CD4-positive, alpha-beta T cell treated with Interleukin-15 for 1 hour (primary cell): Measurements from ENCODE around the gene ABL2.
A peak's percentile ranks its signal among the peaks of the same experiment; 100 is the strongest.
"Not testable (repeated sequence)": the region's sequence is repeated elsewhere in the genome, so short reads cannot be mapped to it uniquely, and the experiment has no call there.

Source experiments
- DNase-seq: peaks from one replicate; pipeline ENCODE4 v3.0.0-alpha.2; 2020

The ABL2 gene

DNA sequence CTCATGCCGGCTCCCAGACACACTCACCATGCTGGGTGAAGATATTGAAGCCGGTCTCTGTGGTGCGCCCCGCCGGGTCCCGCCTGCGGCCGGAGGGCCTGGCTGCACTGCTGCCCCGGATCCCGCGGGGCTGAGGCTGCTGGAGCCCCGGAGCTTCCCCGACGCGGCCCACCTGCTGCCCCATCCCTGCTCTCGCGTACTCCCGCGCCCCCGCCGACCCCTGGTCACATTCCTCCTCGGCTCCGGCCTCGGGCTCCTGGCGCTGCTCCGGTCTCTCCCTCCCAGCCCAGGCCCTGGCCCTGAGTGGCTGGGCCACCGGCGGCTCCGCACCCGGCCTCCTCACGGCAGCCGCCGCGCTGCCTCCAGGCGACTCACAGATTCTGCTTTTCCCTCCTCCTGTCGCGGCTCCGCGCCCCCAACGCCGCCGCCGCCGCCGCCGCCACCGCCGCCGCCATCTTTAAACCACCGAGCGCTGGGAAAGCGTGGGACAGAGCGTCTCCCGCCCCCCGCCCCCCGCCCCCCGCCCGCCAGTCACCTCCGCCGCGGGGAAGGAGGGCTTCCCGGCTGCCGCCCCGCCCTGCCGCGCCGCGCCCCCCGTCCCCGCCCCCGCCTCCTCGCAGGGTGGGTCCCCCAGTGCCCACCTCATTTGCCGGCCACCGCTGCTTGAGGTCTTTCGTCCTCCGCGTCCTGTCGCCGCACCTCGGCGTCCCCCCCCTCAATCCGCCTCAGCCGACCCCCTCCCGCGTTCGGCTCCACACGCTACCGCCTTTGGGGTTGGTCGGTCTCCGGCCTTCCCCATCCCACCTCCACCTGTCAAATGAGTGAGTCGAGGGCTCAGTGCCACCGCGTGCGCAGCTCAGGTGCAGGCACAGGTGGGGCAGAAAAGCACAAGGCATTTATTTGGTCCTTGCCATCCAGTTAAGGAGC lies at the start of gene ABL2:
TSS of gene ABL2 (minus strand) at position 464 of the 927 bp plus-strand sequence. CDS start at position 184, 280 bp downstream.
- DNase-seq = peak; percentile 57

DNA sequence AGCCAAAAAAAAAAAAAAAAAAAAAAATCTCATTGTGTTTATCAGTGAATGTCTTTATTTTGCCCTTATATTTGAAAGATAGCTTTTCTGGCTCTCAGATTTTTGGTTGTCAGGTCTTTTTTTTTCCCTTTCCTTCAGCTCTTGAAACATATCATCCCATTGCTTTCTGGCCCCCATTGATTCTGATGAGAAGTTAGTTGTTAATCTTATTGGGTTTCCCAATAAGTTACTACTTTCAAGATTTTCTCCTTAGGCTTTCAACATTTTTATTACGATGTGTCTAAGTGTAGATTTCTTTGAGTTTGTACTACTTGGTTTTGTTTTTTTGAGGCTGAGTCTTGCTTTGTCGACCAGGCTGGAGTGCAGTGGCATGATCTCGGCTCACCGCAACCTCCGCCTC lies 49.4 kb upstream of the ABL2 start:
- no peak for DNase-seq

DNA sequence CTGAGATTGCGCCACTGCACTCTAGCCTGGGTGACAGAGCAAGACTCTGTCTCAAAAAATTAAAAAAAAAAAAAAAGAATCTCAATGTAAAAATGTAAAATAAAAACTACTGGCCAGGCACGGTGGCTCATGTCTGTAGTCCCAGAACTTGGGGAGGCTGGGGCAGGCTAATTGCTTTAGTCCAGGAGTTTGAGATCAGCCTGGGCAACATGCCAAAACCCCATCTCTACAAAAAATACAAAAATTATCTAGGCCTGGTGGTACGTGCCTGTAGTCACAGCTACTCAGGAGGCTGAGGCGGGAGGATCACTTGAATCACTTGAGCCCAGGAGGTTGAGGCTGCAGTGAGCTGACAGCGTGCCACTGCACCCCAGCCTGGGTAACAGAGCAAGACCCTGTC lies 44.9 kb upstream of the ABL2 start:
- not testable (repeated sequence) for DNase-seq

DNA sequence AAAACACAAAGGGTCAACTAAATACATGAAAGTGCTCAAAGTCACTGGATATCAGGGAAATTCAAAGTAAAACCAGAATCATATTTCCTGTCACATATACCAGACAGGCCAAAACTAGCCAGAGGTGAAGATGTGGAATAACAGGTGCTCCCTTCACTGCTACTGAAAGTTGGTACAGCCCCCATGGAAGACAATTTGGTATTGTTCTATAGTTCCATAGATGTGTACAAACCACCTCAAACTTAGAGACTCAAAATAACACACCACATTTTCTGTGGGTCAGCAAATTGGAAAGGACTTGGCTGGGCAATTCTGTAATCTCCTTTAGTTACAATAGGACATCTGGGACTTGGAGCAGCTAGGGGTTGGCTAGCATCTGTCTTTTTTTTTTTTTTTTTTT lies 39.6 kb upstream of the ABL2 start:
- DNase-seq = no peak

DNA sequence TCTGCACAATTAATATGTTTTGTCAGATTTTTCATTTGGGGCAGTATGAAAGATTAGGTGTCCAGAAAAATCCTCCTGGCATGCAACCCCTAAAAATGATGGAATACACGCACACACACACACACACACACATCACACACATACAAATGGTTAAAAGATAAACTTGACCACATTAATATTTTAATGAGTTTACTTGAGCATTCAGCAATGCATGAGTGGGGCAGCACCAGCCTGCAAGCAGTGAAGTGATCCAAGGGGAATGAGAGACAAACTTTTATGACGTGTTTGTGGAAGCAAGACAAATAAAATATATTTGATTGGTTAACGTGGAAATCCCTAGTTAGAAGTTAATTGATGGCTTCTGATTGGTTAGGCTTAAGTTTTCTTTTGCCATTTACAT lies 35.0 kb upstream of the ABL2 start:
- DNase-seq = no peak

DNA sequence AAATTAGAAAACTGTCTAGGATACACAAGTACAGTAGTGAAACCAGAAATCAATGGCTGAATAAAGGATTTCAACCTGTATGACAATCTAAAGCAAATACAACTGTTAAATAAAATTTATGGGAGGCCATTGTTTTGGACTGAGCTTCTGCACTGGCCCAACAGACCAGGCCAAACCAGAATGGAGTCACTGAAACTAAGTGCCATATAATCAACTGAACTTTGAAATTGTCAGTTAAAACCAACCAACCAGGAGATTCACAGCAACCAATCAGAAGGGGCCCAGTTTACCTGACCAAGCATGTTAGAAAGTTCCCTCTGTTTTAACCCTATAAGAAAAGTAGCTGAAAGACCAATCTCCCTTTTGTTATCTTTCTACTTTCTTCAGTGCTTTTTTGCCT lies 33.6 kb upstream of the ABL2 start:
- DNase-seq = no peak

DNA sequence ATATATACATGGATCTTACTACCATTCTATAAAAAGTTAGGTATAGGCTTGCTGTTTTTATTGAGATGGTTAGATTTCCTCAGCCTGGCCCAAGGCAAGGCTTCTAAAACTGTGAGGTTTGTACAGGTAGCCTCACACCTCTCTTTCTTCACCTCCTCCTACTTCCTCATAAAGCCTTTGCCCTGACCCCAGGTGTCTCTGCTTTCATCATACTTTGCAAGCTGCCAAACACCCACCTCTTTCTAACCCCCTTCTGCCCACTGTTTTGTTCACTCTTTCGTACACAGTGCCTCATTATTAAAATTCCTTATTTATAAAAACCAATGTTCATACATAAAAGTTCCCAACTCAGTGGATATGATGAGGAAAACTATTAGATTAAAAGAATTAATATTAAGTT lies 32.7 kb upstream of the ABL2 start:
- no peak for DNase-seq

DNA sequence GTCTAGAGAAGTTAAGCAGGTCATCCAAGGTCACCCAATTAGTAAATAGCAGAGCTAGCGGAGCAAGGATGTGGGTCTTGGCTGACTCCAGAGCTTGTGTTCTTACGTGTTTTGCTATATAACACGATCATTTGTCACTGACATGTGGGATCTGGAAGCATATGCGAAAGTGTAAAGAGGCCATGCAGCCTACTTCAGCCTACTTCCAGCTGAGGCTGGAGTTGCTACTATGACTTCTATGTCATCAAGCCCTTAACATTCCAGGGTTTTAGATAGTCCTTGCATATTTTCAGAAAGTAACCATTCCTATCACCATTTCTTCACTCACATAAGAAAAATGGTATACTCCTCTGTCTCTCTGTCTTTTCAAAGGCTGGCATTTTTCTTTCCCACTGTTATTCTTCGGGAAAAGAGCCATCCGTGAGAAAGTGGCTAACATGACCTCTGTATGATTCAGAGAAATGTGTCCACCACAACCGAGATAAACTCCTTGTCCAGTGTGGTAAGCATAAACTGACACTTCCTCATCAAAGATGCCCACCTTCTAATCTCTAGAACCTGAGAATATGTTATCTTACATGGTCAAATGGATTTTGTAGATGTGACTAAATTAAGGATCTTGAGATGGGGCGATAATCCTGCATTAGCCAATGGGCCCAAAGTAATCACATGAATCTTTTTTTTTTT lies 24.0 kb upstream of the ABL2 start:
- DNase-seq = no peak

DNA sequence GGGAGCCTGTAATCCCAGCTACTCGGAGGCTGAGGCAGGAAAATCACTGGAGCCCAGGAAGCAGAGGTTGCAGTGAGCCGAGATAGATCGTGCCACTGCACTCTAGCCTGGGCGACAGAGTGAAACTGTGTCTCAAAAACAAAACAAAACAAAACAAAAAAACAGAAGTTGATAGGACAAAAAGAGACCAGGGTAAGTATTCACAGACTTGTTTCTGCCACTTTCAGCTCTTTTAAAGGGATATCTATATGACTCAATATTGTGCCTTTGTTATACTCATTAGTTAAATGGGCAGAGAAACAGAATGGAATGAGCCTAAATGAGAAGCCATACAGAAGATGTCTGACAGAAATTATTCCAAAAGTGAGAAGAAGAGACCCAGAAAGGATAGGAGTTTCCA lies 23.1 kb upstream of the ABL2 start:
- no peak for DNase-seq

DNA sequence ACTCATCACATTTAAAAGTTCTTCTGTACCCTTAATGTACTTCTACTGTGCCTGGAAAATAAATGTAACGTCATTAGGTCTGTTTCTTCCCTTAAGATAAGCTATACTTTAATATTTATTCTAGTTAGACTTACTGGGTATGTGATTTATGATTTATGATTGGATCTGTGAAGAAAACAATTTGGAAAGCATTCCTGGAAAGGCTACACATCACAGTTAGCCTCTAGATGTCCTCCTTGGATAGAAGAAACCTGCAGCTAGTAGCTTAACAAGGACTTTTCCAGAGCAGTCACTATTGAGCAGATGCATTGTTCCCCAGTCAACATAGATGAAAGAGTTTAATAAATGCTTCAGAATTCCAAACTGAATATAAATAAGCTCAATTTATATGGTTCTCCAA lies 22.2 kb upstream of the ABL2 start:
- no peak for DNase-seq

DNA sequence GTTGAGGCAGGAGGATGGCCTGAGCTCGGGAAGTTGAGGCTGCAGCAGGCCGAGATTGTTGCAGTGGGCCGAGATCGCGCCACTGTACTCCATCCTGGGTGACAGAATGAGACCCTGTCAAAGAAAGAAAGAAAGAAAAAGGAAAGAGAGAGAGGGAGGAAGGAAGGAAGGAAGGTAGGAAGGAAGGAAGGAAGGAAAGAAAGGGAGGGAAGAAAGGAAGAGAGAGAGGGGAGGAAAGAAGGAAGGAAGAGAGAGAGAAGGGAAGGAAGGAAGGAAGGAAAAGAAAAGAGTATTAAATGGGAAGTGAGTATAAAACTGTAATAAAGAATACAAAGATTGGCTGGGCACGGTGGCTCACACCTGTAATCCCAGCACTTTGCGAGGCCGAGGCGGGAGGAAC lies 18.4 kb upstream of the ABL2 start:
- DNase-seq = no peak

DNA sequence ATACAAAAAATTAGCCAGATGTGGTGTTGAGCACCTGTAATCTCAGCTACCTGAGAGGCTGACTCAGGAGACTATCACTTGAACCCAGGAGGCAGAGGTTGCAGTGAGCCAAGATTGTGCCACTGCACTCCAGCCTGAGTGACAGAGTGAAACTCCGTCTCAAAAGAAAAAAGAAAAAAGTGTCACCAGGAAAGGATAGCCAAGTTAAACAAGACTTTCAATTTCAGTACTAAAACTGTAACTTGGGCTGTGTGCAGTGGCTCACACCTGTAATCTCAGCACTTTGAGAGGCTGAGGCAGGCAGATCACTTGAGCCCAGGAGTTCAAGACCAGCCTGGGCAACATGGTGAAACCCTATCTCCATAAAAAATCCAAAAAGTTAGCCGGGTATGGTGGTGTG lies 15.9 kb upstream of the ABL2 start:
- DNase-seq = not testable (repeated sequence)

DNA sequence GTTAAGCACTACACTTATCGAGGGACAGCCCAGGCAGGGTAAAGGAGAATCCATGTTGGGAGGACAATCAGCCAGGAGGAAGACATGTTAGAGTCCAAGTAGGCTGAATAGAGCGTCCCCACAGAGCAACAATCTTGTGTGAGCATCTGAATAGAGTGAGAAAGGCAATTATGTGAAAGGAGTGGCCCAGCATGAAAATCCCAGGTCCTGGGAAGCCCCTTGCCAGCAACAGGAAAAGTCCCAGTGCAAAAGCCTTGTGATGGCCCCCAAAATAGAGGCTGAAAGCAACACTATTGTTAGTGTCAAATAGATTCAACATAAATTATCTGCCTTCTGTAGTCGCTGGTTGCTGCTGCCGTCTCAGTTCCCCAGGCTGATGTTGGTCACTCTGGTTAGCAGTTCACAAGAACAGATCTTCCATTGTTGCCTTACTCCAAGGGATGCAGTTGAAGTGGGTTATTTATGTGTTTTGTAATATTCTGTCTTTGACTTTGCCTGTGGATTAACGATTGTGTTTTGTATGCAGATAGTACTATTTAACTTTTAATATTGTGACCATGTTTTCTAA lies 12.1 kb upstream of the ABL2 start:
- DNase-seq = no peak

DNA sequence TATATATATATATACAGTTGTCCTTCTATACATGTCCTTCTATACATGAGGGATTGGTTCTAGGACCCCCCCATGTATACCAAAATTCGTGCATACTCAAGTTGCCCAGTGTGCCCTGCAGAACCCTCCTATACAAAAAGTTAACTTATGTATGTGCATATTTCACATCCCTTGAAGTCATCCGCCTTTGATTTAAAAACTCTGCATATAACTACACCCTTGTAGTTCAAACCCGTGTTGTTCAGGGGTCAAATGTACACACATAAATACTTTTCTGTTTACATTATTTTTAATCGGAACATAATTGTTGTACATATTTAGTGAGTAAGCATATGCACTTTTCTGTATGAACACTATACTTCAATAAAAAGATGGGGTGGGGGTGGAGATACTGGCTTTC lies 7.7 kb upstream of the ABL2 start:
- no peak for DNase-seq

DNA sequence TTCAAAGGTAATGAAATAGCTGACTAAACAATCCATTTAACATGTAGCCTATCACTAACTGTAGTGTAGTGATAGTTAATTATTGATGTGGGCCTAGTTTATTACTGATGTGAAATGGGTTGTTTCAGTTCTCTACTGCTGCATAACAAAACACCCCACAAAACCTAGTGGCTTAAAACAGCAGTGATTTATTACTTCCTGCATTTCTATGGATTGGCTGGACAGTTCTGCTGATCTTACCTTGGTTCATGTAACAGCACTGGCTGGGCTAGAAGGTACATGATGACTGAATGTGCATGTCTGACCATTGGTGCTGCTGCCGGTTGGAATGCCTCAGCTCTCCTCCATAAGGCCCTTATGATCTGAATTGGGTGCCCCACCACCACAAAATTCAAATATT lies 5.4 kb upstream of the ABL2 start:
- no peak for DNase-seq

DNA sequence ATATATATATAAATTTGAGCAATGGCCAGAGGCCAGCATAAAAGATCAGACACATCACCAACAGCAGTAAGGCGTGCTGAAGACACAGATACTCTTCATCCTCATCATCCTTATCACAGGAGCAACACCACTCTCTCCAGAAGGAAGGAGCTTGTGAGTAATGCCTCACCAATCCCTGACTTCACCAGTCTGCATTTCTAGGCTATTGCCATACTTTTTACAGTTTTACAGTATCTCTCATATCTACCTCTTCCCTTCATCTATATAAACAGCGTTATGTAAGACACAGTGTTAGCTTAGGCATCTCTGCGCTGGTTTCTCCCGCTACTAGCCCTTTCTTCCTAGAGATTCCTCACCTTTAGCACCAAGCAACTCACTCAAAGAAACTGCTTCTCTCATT lies 2.4 kb upstream of the ABL2 start:
- DNase-seq = no peak

DNA sequence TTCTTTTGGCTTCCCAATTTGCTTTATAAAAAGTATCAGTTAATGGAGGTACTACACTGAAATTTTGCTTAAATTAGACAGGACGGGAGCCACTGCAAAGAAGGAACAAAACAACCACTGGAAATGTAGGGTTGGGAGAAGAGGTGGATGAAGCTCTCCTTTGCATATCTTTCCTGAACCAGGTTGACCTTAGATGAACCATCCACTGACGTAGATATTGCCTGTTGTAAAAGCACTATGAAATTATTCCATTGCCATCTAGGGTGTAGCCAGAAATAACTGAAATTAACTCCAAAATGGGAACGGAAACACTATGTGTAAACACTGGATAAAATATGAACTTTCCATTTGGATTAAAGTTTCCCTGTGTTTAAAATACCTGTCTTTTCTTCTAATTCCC lies 1.2 kb upstream of the ABL2 start:
- DNase-seq = no peak

DNA sequence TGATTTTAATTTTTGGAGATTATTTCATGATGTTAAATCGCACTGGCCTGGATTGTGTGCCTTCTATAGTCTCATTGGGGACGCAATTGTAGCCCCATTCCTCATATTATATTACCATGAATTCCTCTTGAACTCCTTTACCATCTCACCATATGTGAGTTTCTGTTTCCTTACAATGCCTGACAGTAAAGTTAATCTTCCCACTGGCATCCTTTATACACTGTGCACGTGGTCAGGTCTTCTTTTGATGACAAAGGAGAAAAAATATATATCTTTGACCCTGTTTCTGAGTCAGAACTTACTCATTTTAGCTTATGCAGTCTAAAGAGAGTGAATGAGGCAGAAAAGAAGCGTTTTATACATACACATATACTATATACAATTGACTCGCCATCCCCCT lies 774 bp upstream of the ABL2 start:
- DNase-seq = no peak

DNA sequence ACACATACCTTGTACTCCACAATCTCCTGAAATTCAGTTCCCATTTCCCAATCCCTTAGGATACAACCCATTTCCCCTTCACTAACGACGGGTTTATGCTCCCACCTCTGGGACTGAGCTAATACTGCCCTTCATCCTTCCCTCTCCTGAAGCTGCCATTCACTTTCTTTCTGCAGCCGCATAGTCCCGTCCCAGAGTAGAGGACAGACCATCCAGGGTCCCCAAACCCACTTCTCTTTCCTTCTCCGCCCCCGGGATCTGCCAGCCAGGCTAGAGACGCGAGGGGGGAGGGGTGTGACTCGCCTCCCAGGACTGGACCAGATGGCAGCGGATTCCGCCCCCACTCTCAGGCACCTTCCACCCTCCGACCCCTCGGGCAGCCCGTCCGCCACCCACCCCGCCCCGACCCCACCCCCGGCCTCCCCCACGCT lies 679 bp downstream of the ABL2 start:
- no peak for DNase-seq

DNA sequence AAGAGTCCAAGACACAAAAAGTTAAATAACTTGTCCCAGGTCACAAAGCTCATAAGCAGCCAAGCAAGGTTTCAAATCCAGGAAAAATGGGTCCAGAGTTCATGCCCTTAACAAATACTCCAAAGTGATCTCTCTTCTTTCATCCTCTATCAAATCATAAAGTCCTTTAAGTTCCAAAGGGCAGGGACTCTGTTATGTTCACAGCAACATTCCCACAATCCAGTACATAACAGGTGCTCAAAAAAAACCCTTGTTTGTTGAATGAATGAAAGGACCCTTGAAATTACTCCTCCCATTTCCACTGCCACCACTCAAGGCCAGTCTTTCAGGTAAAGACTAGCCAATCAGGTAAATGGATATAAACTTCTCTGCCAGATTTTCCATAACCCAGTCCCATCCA lies 2.7 kb downstream of the ABL2 start:
- DNase-seq = no peak

DNA sequence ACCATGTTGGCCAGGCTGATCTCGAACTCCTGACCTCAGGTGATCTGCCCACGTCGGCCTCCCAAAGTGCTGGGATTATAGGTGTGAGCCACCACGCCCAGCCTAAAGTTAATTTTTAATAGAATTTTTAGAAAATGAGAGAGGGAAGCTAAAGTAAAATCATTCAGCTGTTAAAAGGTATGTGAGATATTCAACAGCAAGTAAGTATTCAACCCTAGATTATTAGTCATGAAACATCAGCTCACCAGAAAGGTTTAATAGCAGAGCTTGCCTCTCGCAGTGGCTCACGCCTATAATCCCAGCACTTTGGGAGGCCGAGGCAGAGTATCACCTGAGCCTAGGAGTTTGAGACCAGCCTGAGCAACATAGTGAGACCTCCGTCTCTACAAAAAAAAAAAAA lies 5.0 kb downstream of the ABL2 start:
- not testable (repeated sequence) for DNase-seq

DNA sequence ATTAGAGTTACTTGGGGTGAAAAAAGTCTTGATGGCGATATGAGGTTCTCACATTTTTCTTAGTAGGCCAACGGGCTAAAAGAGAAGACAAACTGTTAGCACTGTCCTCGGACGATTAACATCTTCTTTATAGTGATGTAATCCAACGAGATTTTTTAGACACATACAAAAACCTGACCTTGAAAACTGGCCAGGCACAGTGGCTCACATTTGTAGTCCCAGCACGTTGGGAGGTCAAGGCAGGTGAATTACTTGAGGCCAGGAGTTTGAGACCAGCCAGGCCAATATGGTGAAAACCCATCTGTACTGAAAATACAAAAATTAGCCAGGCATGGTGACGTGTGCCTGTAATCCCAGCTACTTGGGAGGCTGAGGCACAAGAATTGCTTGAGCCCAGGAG lies 8.4 kb downstream of the ABL2 start:
- DNase-seq = not testable (repeated sequence)

DNA sequence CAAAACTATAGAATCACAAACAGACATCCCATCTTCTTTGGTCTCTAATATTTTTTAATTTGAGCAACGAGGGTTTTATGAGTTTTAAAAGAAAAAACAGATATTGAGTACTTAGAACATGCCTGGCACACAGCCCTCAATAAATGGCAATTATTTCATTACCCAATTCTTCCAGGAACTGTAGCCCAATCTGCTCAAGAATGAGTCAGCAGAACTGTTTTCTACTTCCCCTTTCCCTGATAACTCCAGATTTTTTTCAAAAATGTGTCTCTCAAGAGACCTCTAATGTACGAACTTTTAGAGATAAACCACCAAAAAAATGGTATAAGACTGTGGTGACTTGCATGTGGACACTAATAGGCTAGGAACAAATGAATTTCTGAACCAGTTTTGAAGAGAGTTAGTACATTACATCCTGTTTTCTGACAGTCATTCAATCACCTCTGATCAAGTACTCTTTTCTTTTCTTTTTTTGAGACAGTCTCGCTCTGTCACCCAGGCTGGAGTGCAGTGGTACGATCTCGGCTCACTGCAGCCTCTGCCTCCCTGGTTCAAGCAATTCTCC lies 11.5 kb downstream of the ABL2 start:
- DNase-seq = no peak

DNA sequence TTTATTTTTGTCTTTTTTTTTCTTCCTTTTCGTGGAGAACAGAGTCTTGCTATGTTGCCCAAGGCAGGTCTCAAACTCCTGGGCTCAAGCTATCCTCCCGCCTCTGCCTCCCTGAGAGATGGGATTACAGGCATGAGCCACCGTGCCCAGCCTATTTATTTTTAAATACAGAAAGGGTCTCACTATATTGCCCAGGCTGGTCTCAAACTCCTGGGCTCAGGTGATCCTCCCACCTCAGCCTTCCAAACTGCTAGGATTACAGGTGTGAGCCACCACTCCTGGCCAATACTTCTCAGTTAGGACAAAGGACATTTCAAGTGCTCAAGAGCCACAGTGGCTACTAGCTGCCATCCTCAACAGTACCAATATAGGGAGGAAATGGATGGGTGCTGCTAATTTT lies 16.2 kb downstream of the ABL2 start:
- DNase-seq = not testable (repeated sequence)
